Measurements from ENCODE around the gene RNF34. TPM values are rescaled to one million over a fixed set of nuclear protein-coding genes. Genes with fewer than 3 reads are reported as not detected.

Gene RNF34, protein sequence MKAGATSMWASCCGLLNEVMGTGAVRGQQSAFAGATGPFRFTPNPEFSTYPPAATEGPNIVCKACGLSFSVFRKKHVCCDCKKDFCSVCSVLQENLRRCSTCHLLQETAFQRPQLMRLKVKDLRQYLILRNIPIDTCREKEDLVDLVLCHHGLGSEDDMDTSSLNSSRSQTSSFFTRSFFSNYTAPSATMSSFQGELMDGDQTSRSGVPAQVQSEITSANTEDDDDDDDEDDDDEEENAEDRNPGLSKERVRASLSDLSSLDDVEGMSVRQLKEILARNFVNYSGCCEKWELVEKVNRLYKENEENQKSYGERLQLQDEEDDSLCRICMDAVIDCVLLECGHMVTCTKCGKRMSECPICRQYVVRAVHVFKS
- total RNA-seq (2021): 65.3 and 66.4 TPM in 2 replicates
- long read RNA-seq, transcript RNF34-203 (7 exons, 2,051 nt): minor isoform, 84 of 377 reads
- long read RNA-seq, transcript RNF34-201 (6 exons, 2,066 nt): major isoform, 227 of 377 reads
- long read RNA-seq, partial matches to known transcripts: 13 of 377 reads
- long read RNA-seq, other reads (novel, unspliced or antisense): 49 of 377 reads

GRCh38 chr12:121399391-121400331, at the start of gene RNF34:
TSS of gene RNF34 (plus strand) at chr12:121400118. CDS start at chr12:121400213, 95 bp downstream.
- Histone ChIP-seq H3K79me2 (ENCODE audit: insufficient read depth, low read length) (peaks cover 13% of the 10 kb centered on the region), H2BK20ac (ENCODE audit: low read depth, low read length, poor library complexity, severe bottlenecking) (no peak within 1 kb of the TSS), H3K14ac (ENCODE audit: insufficient read depth, low read length) (peak within 1 kb of the TSS; percentile 92), H4K8ac (replicated peaks; ENCODE audit: insufficient read length, low read depth, low read length) (no peak within 1 kb of the TSS), H4K20me1 (ENCODE audit: control insufficient read depth, insufficient read depth, insufficient read length) (no peaks in the 10 kb centered on the region), H2BK120ac (ENCODE audit: low read depth, low read length, poor library complexity, severe bottlenecking) (peak within 1 kb of the TSS; percentile 30), H2BK12ac (ENCODE audit: insufficient read length, low read depth, low read length) (no peak within 1 kb of the TSS), H3K27ac (ENCODE audit: insufficient read length, low read depth, low read length) (peak within 1 kb of the TSS; percentile 55), H3K79me1 (ENCODE audit: insufficient read depth, low read depth, low read length, poor library complexity, severe bottlenecking) (peaks cover 4% of the 10 kb centered on the region), H3K9ac (ENCODE audit: extremely low read depth, insufficient read length, low read length) (peak within 1 kb of the TSS; percentile 87), H3K27me3 (ENCODE audit: insufficient read depth, low read length) (no peaks in the 10 kb centered on the region), H3K23me2 (ENCODE audit: insufficient read length, low read depth, low read length, poor library complexity, severe bottlenecking) (peaks cover 8% of the 10 kb centered on the region), H3K4me1 (ENCODE audit: insufficient read depth, low read length) (no peaks in the 10 kb centered on the region), H2BK5ac (ENCODE audit: insufficient read length, low read length) (no peak within 1 kb of the TSS), H3K56ac (ENCODE audit: insufficient read length, low read depth, low read length) (no peak within 1 kb of the TSS), H3K23ac (ENCODE audit: insufficient read length, low read depth, low read length) (no peak within 1 kb of the TSS), H3K9me3 (ENCODE audit: control insufficient read depth, low read depth, low read length) (no peaks in the 10 kb centered on the region), H3K4me2 (ENCODE audit: insufficient read depth, insufficient read length, low read length) (peak within 1 kb of the TSS; percentile 97), H2BK15ac (ENCODE audit: low read depth, low read length) (no peak within 1 kb of the TSS), H3K18ac (ENCODE audit: insufficient read length, low read depth, low read length) (peak within 1 kb of the TSS; percentile 79), H4K5ac (ENCODE audit: insufficient read length, low read depth, low read length) (no peak within 1 kb of the TSS), H3T11ph (ENCODE audit: low read length) (no peak within 1 kb of the TSS), H2AFZ (ENCODE audit: low read length) (no peak within 1 kb of the TSS), H2AK5ac (ENCODE audit: insufficient read length, low read length) (no peak within 1 kb of the TSS), H3K4ac (ENCODE audit: low read depth, low read length) (no peak within 1 kb of the TSS; the same call in 1 of the 2 replicates), H4K91ac (ENCODE audit: insufficient read length, low read depth, low read length) (no peak within 1 kb of the TSS)
- H3K4me3 Mint-ChIP-seq: peak within 1 kb of the TSS; percentile 91 to 96
- H3K36me3 Mint-ChIP-seq (ENCODE audit: insufficient read depth in 1 of 3, low read depth in 3 of 3): peaks cover 0 to 18% (median 17%) of the 10 kb centered on the region in 3 experiments; a peak in 4 of 7 replicates
- no peaks in the 10 kb centered on the region for H3K27me3 Mint-ChIP-seq (ENCODE audit: low read depth)
- H3K9me3 Mint-ChIP-seq: no peaks in the 10 kb centered on the region
- WGBS (ENCODE audit: extremely low coverage, insufficient read length, low lambda C conversion rate): no CpG with 5 or more reads among the region's 77 CpGs
- peak within 1 kb of the TSS; percentile 96 to 99 (median 98) for H3K27ac Mint-ChIP-seq
- H3K4me1 Mint-ChIP-seq: peaks cover 16 to 23% of the 10 kb centered on the region in 2 experiments
- no peak for TF ChIP-seq CTCF (conservative IDR thresholded peaks at IDR 0.05)
- DNase-seq: peak; percentile 100

Measured in H9 (cell line).